ENCODE results near the gene BRSK2.

GRCh38 chr11:1446623-1447022, 56.9 kb downstream of the BRSK2 start:
- TF ChIP-seq GLIS3 (CRISPR knock-in tag; IDR thresholded peaks at IDR 0.05) (no peak), PPARA (CRISPR knock-in tag; IDR thresholded peaks at IDR 0.05; ENCODE audit: borderline replicate concordance) (no peak), ZFP30 (CRISPR knock-in tag; IDR thresholded peaks at IDR 0.05) (no peak)

Measured in SK-N-SH treated with all-trans-retinoic acid at 6 μM for 48 hours (cell line).